KG1 (cell line): ENCODE measurements around the gene MBP.

ENCODE experiments used
- DNase-seq: peaks from one replicate; lab custom pipeline; 2025; lab: John Stamatoyannopoulos, UW

The MBP gene

DNA sequence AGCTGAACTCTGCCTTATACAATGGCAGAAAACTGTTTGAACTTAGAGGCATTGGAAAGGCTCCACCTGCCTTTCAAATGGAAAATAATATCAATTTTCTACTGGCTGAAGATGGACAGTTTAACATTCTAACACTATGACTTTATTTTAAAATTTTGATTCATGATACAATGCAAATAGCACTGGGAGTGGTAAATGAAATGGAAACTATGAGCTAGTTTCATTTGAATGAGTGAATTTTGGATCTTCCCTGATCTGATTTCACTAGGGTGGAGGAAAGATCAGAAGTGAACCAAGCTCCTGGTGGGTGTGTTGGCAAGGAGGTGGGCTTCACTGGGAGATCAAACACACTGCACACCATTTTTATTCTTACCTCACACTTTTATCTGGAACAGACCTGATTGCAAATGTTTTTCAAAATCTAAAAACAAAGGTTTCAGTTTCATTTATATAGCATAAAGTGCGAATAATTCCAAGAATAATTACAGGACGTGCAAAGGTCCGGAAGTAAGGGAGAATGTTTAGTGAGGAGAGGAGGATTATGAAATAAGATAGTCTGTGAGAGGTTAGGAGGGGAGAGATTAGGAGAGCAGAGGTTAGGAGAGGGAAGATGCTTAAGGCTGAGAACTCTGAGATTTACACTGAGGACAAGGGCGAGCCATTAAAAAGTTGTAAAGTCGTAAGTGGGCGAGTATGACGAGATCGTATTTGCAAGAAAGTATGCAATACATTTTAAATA is 18.6 kb upstream of the MBP start:
- DNase-seq = no peak

DNA sequence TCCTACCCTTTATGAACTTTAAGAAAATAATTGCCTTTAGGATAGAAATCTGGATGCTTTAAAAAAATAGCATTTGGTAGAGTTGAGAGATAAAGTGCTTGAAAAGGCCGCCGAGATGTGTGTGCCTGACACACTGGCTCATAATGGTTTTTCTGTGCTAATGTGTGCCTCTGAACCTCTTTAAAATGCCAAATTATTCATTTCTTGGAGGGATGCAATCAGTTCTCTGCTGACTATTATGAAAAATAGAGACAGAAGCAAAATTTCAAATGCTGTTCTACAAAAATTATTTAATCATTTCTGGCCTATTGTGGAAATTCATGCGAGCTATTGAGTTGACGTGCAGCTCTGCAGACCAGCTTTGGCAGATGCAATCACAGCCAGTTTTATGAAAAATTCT is 18.0 kb upstream of the MBP start:
- DNase-seq = no peak

DNA sequence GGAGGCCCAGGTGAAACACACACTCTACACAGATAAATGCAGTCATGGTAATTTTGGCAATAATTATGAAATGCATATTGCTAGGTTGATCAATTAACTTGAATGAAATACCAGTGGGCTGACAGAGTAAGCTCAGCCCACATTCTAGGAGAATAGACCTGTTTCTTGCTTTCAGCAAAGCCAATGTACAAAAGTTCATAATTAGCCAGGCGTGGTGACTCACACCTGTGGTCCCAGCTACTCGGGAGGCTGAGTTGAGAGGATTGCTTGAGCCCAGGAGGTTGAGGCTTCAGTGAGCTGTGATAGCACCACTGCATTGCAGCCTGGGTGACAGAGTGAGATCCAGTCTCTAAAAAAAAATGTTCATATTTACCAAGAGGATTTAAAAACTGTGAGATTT is 15.7 kb upstream of the MBP start:
- no peak for DNase-seq

DNA sequence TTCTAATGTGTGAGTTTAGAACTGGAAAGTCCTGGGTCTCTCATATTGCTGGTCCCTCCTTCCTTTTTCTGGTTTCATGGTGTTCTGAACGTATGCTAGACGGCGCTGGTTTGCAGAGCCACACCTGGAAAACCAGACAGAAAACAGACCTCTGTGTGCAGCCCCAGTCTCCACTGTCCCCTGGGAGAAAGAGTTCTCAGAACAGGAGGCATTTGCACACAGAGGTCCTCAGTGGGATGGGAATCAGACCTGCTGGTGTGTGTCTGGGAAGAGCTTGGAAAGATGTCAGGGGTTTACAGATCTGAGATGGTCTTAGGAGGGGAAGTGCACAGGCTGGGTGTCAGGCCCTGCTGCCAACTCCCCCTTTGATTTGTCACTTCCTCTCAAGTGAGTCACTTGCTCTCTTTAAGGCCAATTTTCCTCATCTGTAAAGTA is 14.9 kb upstream of the MBP start:
- DNase-seq = no peak

DNA sequence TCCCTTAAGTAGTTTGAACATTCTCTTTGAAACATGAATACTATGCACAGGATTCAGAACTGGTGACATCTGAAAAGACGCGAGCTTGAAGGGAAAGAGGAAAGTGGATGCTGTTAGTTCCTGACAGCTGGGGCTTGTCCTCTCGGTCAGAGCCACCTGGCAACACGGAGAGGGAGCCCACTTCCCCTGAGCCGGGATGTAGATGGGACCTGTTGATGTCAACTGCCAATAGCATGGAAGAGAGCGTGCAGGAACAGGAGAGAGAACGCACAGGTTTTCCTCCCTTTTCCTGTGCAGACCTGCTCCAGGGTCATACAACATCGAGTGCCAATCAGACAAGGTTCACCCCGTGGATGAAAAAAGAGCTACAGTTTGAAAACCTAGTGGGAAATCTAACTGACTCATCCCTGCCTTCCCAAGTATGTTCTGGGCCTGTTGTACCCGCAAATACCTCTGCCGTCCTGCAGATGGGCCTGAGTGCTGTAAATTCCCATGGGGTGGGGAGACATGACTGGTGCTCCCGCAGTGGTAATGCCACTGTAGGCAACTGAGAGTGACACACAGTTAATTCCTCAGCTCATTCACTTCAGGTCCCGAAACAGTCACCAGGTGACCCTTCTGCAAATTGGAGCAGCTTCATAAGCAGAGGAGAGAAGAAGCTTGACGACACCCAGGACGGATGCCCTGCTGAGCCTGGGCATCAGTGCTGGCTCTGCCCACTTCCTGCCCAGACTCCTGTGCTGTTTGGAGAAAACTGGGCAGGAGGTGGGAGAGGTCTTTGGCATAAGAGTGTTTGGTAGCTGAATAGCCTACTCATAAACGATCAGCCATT is 13.9 kb upstream of the MBP start:
- no peak for DNase-seq

DNA sequence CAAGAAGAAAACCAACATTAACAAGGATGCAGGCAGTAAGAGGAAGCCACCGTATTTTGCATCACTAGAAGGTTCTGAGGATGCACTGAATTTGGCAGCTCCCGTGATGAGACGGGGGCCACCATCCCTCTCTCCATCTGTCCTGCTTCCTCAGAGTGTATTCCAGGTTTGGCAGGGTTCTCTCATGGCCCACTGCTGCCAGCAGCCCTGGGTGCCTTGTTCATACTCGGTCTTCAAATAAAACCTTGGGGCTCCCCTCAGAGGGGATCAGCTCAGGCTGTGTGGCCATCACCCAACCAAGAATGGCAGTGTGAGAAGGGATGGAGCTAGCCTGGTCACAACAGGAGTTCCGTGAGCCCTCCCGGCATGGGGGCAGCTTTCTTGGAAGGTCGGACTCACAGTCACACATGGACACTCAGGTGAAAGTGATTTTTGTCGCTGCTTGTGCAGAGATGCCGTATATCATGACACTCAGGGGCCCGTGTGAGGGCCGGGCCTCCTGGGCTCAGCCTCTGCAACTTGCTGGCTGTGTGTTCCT is 12.8 kb upstream of the MBP start:
- no peak for DNase-seq

DNA sequence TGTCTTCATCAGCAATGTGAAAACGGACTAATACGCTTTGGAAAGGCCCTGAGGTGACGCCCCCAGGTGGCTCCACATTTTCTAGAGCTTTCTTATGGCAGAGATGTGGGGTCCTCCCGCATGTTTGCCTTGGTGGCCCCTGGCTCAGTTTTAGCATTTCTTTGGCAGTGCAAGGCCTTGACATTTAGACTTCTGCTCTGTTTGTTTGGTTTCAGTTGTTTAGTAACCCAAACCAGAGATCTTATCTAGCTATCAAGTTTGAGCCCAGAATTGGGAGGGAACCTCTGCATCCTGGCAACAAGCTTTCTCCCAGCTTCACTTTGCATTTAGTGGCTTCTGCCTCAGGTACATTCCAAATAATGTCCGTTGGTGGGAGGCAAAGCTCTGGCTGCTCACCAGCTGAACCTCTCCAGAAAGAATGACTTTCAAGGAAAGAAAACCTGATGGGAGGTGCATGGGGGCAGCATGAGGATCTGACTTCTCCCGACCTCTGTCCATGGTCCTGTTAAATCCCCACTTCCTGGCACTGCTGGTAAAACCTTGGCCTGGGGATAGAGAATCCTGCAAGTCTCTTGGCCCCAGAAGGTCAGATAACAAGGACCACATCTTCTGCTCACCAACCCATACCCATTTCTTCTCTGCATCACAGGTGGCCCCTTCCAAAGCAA is 12.0 kb upstream of the MBP start:
- DNase-seq = no peak

DNA sequence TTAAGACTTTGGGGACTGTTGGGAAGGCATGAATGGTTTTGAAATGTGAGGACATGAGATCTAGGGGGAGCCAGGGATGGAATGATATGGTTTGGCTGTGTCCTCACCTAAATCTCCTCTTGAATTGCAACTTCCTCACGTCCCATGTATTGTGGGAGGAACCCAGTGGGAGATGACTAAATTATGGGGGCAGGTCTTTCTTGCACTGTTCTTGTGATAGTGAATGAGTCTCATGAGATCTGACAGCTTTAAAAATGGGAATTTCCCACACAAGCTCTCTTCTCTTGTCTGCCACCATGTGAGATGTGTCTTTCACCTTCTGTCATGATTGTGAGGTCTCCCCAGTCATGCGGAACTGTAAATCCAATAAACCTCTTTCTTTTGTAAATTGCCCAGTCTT is 11.5 kb upstream of the MBP start:
- DNase-seq = no peak

DNA sequence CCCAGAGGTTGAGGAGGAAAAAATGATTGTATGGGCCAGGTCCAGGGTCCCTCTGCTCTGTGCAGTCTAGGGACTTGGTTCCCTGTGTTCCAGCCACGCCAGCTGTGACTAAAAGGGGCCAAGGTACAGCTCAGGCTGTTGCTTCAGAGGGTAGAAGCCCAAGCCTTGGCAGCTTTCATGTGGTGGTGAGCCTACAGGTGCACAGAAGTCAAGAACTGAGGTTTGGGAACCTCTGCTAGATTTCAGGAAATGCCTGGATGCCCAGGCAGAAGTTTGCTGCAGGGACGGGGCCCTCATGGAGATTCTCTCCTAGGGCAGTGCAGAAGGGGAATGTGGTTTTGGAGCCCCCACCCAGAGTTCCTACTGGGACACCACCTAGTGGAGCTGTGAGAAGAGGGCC is 10.6 kb upstream of the MBP start:
- no peak for DNase-seq

DNA sequence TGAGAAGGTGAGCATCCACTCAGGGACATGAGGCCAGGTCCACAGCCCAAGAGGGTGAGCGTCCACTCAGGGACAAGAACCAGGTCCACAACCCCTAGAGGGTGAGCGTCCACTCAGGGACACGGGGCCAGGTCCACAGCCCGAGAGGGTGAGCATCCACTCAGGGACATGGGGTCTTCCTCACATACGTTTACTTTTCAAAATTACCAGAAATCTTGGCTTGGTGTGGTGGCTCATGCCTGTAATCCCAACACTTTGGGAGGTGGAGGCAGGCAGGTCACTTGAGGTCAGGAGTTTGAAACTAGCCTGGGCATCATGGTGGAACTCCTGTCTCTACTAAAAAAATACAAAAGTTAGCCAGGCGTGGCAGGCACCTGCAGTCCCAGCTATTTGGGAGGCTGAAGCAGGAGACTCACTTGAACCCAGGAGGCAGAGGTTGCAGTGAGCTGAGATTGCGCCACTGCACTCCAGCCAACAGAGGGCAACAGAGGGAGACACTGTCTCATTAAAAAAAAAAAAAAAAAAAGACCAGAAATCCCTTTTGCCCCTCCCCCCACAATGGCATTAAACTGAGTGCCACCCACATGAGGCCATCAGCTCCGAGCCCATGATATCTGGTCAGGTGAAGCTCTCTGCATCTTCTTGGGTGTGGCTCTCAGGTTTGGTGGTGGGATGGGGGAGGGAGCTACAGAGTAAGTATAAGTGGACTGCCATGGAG is 9.0 kb upstream of the MBP start:
- DNase-seq = no peak

DNA sequence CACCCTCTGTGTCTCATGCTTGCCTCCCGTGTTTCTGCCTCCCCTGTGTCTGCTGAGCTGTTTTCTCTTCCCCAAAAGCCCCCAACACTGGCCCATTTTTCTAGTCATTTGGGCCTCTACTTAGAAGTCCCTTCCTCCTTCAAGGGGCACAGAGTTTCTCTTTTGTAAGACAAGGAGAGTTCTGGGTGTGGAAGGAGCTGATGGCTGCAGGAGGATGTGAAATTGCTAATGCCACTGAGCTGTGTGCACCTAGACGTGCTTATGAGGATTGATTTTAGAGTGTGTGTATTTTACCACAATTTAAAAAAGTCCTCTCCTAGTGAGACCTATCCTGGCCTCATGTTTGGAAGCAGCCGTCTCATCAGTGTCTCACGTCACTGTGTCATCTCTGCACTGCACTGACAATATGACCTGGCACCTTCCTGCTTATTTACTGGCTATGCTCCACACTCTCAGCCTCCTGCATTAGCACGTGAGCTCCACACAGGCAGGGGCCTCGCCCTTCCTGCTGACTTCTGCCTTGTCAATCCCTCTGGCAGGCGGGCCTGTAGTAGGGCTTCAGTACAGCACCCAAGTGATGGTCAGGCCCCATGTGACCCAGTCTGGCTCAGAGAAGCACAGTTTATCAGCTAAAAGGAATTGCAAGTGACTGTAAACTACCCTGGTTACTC is 8.0 kb upstream of the MBP start:
- no peak for DNase-seq

DNA sequence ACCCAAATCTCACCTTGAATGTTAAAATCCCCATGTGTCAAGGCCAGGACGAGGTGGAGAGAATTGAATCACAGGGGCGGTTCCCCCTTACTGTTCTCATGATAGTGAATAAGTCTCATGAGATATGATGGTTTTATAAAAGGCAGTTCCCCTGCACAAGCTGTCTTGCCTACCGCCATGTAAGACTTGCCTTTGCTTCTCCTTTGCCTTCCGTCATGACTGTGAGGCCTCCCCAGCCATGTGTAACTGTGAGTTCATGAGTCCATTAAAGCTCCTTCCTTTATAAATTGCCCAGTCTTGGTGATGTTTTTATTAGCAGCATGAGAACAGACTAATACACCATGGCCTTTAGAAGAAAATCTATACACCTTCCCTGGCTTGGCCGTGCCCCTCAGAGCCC is 7.4 kb upstream of the MBP start:
- DNase-seq = no peak

DNA sequence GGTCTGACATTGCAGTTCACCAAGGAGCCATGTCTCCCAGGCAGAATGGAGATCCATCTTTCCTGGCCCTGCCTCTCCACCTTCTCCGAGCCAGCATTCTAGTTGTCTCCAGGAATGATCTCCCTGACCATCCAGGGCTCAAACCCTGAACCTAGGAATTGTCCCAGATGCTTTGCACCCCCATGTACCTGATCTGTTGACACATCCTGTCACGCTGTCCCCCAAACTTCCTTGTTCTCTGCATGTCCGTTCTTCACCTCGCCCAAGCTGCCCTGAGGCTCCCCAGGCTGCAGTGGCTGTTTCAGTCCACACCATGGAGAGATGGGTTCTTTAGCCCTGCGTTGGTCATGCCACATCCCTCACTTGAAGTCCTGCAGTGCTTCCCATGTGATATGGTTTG is 7.0 kb upstream of the MBP start:
- no peak for DNase-seq

DNA sequence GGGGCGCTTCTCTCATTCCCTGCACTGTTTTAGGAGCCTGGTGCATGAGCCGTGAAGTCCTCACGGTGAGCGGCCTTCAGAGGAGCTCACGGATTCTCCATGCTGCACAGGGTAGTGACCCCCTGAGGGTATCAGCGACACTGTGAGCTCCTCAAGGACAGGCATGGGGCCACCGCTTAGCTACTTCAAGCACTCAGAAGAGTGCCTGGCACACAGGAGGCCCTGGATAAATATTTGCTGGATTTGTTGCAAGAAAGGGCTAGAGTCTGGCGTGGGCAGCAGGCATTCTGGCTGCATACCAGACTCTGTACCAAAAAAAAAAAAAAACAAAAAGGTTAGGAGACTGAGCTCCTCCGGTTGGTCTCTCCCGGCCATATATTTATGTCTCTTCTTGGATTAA is 5.7 kb upstream of the MBP start:
- DNase-seq = no peak

DNA sequence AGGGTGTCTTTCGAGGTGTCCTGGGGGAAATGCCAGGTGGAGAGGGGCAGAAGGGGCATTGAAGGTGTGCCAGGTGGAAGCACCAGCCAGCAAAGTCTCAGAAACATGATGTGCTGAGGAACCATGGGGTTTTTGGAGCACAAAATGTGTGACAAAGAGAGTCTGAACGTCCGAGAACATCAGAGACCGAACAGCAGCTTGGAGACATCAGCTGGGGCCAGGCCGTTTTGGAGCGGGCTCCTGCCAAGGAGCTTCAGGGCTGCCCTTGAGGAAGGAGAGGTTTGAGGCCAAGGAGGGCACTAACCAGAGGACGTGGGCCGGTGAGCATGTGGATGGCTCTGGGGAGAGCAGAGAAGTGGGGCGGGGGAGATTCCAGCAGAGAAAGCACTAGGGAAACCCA is 5.3 kb upstream of the MBP start:
- no peak for DNase-seq

DNA sequence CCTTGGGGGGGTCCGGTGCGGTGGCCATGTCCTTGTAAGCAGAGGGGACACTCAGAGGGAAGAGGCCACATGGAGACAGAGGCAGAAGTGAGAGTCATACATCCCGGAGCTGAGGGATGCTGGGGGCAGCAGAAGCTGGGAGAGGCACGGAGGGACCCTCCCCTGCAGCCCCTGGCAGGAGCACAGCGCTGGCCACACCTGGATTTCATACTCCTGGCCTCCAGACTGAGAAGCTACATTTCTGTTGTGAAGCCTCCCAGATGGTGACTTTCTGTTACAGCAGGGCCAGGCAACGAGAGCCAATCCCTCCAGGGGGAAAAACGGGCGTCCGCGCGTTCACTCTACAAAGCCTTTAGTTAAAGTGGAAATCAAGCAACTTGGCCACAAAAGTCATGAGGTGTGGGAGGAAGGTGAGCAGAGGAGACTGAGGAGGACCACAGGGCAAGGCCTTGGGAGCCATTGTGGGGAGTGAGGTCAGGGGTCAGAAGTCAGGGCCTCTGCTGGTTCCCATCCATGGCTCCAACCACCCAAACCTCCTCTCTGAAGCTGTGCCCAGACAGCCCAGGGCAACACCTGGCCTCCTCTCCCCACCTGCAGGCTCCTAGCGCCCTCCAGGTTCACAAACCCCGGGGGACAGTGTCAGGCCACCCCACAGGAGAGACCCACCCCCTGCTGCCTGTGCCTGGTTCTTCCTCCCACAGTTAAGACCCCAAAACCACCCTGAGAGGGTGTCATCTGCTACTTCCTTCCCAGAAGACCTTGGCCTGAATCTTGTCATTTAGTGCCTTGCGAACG is 4.5 kb upstream of the MBP start:
- DNase-seq = no peak

DNA sequence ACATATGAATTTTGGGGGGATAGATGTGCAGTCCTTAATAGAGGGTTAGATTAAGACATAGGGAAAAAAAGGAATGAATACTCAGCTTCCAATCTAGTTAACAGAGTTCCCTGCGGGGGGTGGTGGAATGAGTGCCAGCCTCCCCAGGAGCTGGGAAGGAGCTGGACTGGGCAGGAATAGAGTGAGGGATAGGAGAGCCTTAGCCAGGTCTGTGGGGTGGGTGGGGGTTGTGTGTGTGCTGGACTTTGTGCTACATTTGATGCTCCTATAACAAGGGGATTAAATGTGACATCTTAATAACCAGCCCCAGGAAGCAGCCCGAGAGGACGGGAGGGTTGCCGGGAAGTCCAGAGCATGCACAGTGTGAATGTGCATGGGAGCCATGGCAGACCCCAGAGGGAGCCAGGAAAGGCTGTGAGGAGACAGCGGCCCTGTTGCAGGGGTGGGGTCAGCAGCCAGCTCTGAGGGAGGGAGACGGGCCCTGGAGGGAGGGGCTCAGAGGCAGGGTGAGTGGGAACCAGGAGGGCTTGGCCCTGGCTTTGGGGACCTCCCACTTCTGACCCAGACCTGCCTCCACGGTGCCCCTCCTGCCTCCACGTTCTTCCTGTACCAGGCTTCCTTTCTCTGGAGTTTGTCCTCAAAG is 3.6 kb upstream of the MBP start:
- no peak for DNase-seq

DNA sequence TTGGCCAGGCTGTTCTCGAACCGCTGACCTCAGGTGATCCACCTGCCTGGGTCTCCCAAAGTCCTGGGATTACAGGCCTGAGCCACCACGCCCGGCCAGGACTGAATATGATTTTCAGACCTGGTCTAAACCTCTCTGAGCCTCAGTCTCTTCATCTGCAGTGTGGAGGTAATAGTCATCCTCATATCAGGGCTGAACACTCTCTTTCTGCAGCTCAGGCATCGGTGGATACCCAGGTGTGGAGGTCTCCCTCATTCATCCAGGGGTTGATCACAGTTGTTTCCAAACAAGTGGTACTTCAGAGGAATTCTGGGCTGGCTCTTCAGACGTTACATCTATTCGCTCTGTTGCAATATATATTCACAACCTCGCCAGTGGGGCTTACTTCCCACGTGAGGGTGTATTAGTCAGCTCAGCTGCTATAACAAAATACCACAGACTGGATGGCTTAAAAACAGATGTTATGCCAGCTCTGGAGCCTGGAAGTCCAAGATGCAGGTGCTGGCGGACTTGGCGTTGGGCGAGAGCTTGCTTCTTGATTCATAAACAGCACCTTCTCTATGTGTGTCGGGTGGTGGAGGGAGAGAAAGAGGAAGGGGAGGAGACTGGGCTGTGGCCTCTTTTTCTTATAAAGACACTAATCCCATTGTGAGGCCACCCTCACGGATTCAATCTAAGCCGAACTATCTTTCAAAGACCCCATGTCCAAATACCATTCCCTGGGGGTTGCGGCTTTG is 2.9 kb upstream of the MBP start:
- no peak for DNase-seq

DNA sequence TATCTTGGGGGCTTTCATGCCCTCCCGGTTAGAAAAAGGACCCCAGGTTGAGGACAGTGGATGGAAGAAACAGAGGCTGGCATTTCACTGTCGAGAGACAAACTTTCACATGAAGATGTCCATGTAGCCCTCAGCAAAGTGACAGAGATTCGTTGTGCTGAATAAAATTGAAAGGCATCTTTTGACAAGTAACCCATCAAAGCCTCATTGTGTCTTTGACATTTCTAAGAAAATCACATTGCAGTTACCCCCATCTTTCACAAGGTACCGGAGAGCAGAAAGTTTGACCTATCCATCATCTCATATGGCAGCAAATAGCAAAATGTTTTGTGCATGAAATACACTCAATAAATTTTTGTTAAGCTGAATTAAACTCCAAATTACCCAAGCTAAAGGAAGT is 2.0 kb upstream of the MBP start:
- no peak for DNase-seq
